GM12878 (cell line): Measurements from ENCODE around the gene C5. TPM values are rescaled to one million over a fixed set of nuclear protein-coding genes. Genes with fewer than 3 reads are reported as not detected.

Experiments
- ATAC-seq: fragments of 200-7000 bp; cut with Tn5 transposase; 3 replicates; pipeline ENCODE4 v1.9.1; 2020; ENCODE audit warnings: mild to moderate bottlenecking, moderate library complexity
- BruUV-seq: library from RNA; stranded (reverse); fragments of 400-500 nt; replicated peaks from 2 replicates; lab custom pipeline; 2021; lab: Mats Ljungman, UMichigan
- CTCF ChIA-PET: fragments of 300-600 bp; sonication (Branson Sonifier 250); formaldehyde crosslinking; extraction: SDS; loops from one replicate; lab custom pipeline; 2021; ENCODE audit warnings: inconsistent platforms; lab: Yijun Ruan, JAX
- POLR2A ChIA-PET: fragments of 350-600 bp; formaldehyde crosslinking; extraction: SDS; loops from one replicate; lab custom pipeline; 2021; ENCODE audit warnings: inconsistent platforms; lab: Charles Lee
- RAD21 ChIA-PET: fragments of 300-600 bp; sonication (Branson Sonifier 250); formaldehyde crosslinking; loops from one replicate; lab custom pipeline; 2023; ENCODE audit warnings: antibody characterized with exemption; ENCODE audit not compliant: unreplicated experiment; lab: Charles Lee
- SMC1A ChIA-PET: fragments of 300-600 bp; sonication (Branson Sonifier 250); formaldehyde crosslinking; loops from one replicate; lab custom pipeline; 2023; ENCODE audit not compliant: unreplicated experiment, uncharacterized antibody; lab: Charles Lee
- DNase-seq: peaks from one replicate; pipeline ENCODE4 v3.0.0-alpha.2; 2011; ENCODE audit warnings: low read depth, low spot score
- FAIRE-seq: peaks from 3 replicates; lab custom pipeline; 2011; peaks lifted over from hg19 to GRCh38; lab: Jason Lieb, UNC
- H2AFZ ChIP-seq: 2 replicates; pipeline ENCODE4 v1.6.0; 2011; ENCODE audit warnings: low read depth, low read length, control low read depth; ENCODE audit not compliant: control insufficient read depth
- H3K27ac ChIP-seq: 2 replicates; pipeline ENCODE4 v1.5.1; 2011; ENCODE audit warnings: control low read depth; ENCODE audit not compliant: control insufficient read depth, insufficient read depth
- H3K27me3 ChIP-seq, 2 experiments: replicated peaks in 1 of 2; 2 replicates each; pipeline versions ENCODE4 v1.6.0 to v1.6.1; 2011; ENCODE audit warnings: low read length in 1 of 2; ENCODE audit not compliant: control insufficient read depth in 2 of 2, insufficient read depth in 2 of 2
- H3K36me3 ChIP-seq, 2 experiments: 2 replicates each; pipeline ENCODE4 v1.5.1; 2011; ENCODE audit warnings: low read length in 1 of 2; ENCODE audit not compliant: control insufficient read depth in 2 of 2, insufficient read depth in 2 of 2
- H3K4me1 ChIP-seq: 2 replicates; pipeline ENCODE4 v1.6.1; 2011; ENCODE audit warnings: mild to moderate bottlenecking, low read length, moderate library complexity, mixed read lengths; ENCODE audit not compliant: control insufficient read depth, insufficient read depth
- H3K4me2 ChIP-seq: 2 replicates; pipeline ENCODE4 v1.6.0; 2011; ENCODE audit warnings: control low read depth; ENCODE audit not compliant: control insufficient read depth, insufficient read depth
- H3K4me3 ChIP-seq: fragments of 200-600 bp; sonication (generic); 2 replicates; pipeline ENCODE4 v1.5.1; 2016
- H3K79me2 ChIP-seq: 2 replicates; pipeline ENCODE4 v1.6.0; 2011; ENCODE audit warnings: low read length; ENCODE audit not compliant: control insufficient read depth, insufficient read depth
- H3K9ac ChIP-seq: 2 replicates; pipeline ENCODE4 v1.8.0; 2011; ENCODE audit warnings: low read length, control low read depth, mixed read lengths; ENCODE audit not compliant: control insufficient read depth, insufficient read depth
- H3K9me3 ChIP-seq: replicated peaks from 3 replicates; pipeline ENCODE4 v1.5.1; 2011; ENCODE audit warnings: mild to moderate bottlenecking, low read length; ENCODE audit not compliant: control insufficient read depth, insufficient read depth
- H4K20me1 ChIP-seq: 2 replicates; pipeline ENCODE4 v1.6.0; 2011; ENCODE audit not compliant: control insufficient read depth, insufficient read depth
- ATF7 ChIP-seq: fragments of 450-650 bp; IDR thresholded peaks from 2 replicates; pipeline ENCODE4 v1.6.1; 2016; ENCODE audit warnings: low read depth, mild to moderate bottlenecking
- CBX3 ChIP-seq: fragments of 200-600 bp; sonication (generic); IDR thresholded peaks from 2 replicates; pipeline ENCODE4 v1.6.1; 2016; ENCODE audit warnings: low read depth, borderline replicate concordance
- IRF3 ChIP-seq: fragments of 450-650 bp; IDR thresholded peaks from 2 replicates; pipeline ENCODE4 v1.6.1; 2014; ENCODE audit warnings: mild to moderate bottlenecking
- NFYB ChIP-seq: IDR thresholded peaks from 2 replicates; pipeline ENCODE4 v1.6.1; 2011; ENCODE audit warnings: low read depth, mild to moderate bottlenecking, low read length, improper control_type of control experiment, moderate library complexity; ENCODE audit not compliant: insufficient read depth
- PKNOX1 ChIP-seq: fragments of 450-650 bp; IDR thresholded peaks from 2 replicates; pipeline ENCODE4 v1.6.1; 2016; ENCODE audit warnings: mild to moderate bottlenecking
- POLR2AphosphoS5 ChIP-seq: IDR thresholded peaks from 2 replicates; pipeline ENCODE4 v1.6.1; 2011; ENCODE audit warnings: mild to moderate bottlenecking, low read length, inconsistent platforms
- REST ChIP-seq: IDR thresholded peaks from 2 replicates; pipeline ENCODE4 v1.6.1; 2012; ENCODE audit warnings: mild to moderate bottlenecking, low read depth, low read length
- SMAD1 ChIP-seq: fragments of 450-650 bp; IDR thresholded peaks from 2 replicates; pipeline ENCODE4 v1.6.1; 2018; ENCODE audit warnings: mild to moderate bottlenecking, low read depth; ENCODE audit not compliant: partially characterized antibody
- SPI1 ChIP-seq: IDR thresholded peaks from 2 replicates; pipeline ENCODE4 v1.6.1; 2011; ENCODE audit warnings: low read depth, mild to moderate bottlenecking, low read length, moderate library complexity, borderline replicate concordance; ENCODE audit not compliant: insufficient read depth
- ZNF24 ChIP-seq: fragments of 450-650 bp; IDR thresholded peaks from 2 replicates; pipeline ENCODE4 v1.6.1; 2017; ENCODE audit warnings: antibody characterized with exemption, mild to moderate bottlenecking
- WGBS: methylation state at CpG from one replicate; pipeline ENCODE4 v1.1.6; 2016; ENCODE audit warnings: low lambda C conversion rate; ENCODE audit not compliant: insufficient replicate concordance, insufficient coverage; ENCODE audit errors: missing lambda C conversion rate; 5-methylcytosine and 5-hydroxymethylcytosine counted together
- in situ Hi-C: fragments of 300-500 bp; cut with MboI; formaldehyde crosslinking; loops from 9 replicates; pipeline ENCODE4 v1.14.3; 2018; ENCODE audit warnings: mixed read lengths
- intact Hi-C: fragments of 100-400 bp; cut with micrococcal nuclease; formaldehyde crosslinking; loops from one replicate; pipeline ENCODE4 v1.14.2; 2022; ENCODE audit not compliant: unreplicated experiment
- polyA plus RNA-seq, 11 experiments: library from polyadenylated mRNA; depleted of rRNA in 4 of 11; unstranded in 6 of 11; stranded (reverse) in 5 of 11; fragments of >200 nt; fragmentation: Nextera tagmentation in 4 of 11; fragmentation: Illumina TruSeq in 1 of 11; extraction: Ambion mirVana in 4 of 11; extraction: Trizol in 1 of 11; gene quantifications; 1 replicate in 1 of 11; 2 replicates in 10 of 11; pipeline versions ENCODE4 v1.2.1 to v1.2.3, GENCODE V29; 2011 to 2016; ENCODE audit warnings: inconsistent platforms in 2 of 11, missing spikeins in 2 of 11, low read depth in 1 of 11
- total RNA-seq, 4 experiments: library from RNA; depleted of rRNA in 3 of 4; stranded (reverse); fragments of >200 nt in 3 of 4; fragmentation: Illumina TruSeq in 1 of 4; extraction: Trizol in 1 of 4; gene quantifications; 2 replicates each; pipeline versions ENCODE4 v1.2.1 to v1.2.3, GENCODE V29; 2013 to 2021

Gene C5
- total and polyA plus RNA-seq, 10 of the 15 experiments (the other 5 are each of a cell fraction or from before 2014, with no cell fraction given): 0.39 to 2.2 (median 1.2) TPM

GRCh38 chr9:121098567-121099198 is 48.6 kb upstream of the C5 start:
- in situ Hi-C loops (no loop called here), intact Hi-C loops (no loop called here)
- Histone ChIP-seq H3K9me3 (no peaks in the 10 kb centered on the region; the same call in 1 of the 3 replicates), H3K79me2 (no peaks in the 10 kb centered on the region), H3K27ac (no peak overlapping the region), H3K9ac (no peak overlapping the region), H3K4me3 (no peak overlapping the region), H2AFZ (no peak overlapping the region), H4K20me1 (no peaks in the 10 kb centered on the region), H3K4me2 (no peak overlapping the region), H3K4me1 (no peaks in the 10 kb centered on the region), H3K36me3 (peaks cover 3 to 14% of the 10 kb centered on the region in 2 experiments), H3K27me3 (no peaks in the 10 kb centered on the region)
- ATAC-seq (no peak), FAIRE-seq (no peak), DNase-seq (no peak)
- TF ChIP-seq PKNOX1 (peak; percentile 90), NFYB (no peak), CBX3 (no peak), REST (no peak), IRF3 (no peak), ATF7 (no peak), SPI1 (peak; percentile 72; the same call in 1 of the 2 replicates), SMAD1 (no peak), ZNF24 (no peak), POLR2AphosphoS5 (no peak)
- ChIA-PET RAD21 (interaction anchor here (1.3 to 1.8 kb wide), 2 partner anchors 13 to 23 kb away, joined by 3 to 4 read pairs; no protein-coding TSS in a partner anchor), SMC1A (interaction anchor here (0.7 to 4.1 kb wide), 6 partner anchors 13 to 31 kb away, joined by 3 to 22 read pairs (median 3); no protein-coding TSS in a partner anchor), CTCF (interaction anchor here (0.6 to 1.2 kb wide), 5 partner anchors 10 to 1178 kb away, joined by 3 read pairs; no protein-coding TSS in a partner anchor), POLR2A (interaction anchor here (1.6 kb wide), 1 partner anchor 24 kb away, joined by 5 read pairs; the partner anchor contains the start of gene CNTRL)
- BruUV-seq: no TSS peak
- WGBS: 31% methylated on average over 5 of the region's 5 CpGs
